ENCODE measurements around the gene FLOT1.
A peak's percentile ranks its signal among the peaks of the same experiment; 100 is the strongest.

FLOT1 gene

GRCh38 chr6:30688569-30688968 lies 53.9 kb downstream of the FLOT1 start:
- Histone ChIP-seq H3K27ac (ENCODE audit: poor library complexity, severe bottlenecking) (peak overlapping the region; percentile 95), H3K27me3 (ENCODE audit: insufficient read depth, poor library complexity, severe bottlenecking) (no peaks in the 10 kb centered on the region), H3K36me3 (ENCODE audit: low read depth) (peaks cover 17% of the 10 kb centered on the region), H3K4me1 (ENCODE audit: insufficient read depth, poor library complexity, severe bottlenecking) (peaks cover 7% of the 10 kb centered on the region), H3K9me3 (ENCODE audit: severe bottlenecking) (no peaks in the 10 kb centered on the region), H3K4me3 (ENCODE audit: severe bottlenecking) (no peak overlapping the region)
- DNase-seq (ENCODE audit: low spot score) (no peak), ATAC-seq (ENCODE audit: low read depth) (no peak)
- TF ChIP-seq CTCF (IDR thresholded peaks at IDR 0.05; ENCODE audit: poor library complexity, severe bottlenecking) = no peak

GRCh38 chr6:30687659-30688431 lies 54.6 kb downstream of the FLOT1 start:
- DNase-seq (ENCODE audit: low spot score) (no peak), ATAC-seq (ENCODE audit: low read depth) (no peak)
- H3K27me3 ChIP-seq (ENCODE audit: insufficient read depth, poor library complexity, severe bottlenecking) = no peaks in the 10 kb centered on the region
- peaks cover 24% of the 10 kb centered on the region for H3K36me3 ChIP-seq (ENCODE audit: low read depth)
- no peaks in the 10 kb centered on the region for H3K9me3 ChIP-seq (ENCODE audit: severe bottlenecking)
- H3K4me3 ChIP-seq (ENCODE audit: severe bottlenecking) = peak overlapping the region; percentile 86
- peak overlapping the region; percentile 95 for H3K27ac ChIP-seq (ENCODE audit: poor library complexity, severe bottlenecking)
- TF ChIP-seq CTCF (IDR thresholded peaks at IDR 0.05; ENCODE audit: poor library complexity, severe bottlenecking) = peak; percentile 22
- H3K4me1 ChIP-seq (ENCODE audit: insufficient read depth, poor library complexity, severe bottlenecking) = peaks cover 7% of the 10 kb centered on the region

- DNase-seq (ENCODE audit: low spot score) = peak; percentile 99
- Histone ChIP-seq H3K27ac (ENCODE audit: poor library complexity, severe bottlenecking) (peak overlapping the region; percentile 95), H3K36me3 (ENCODE audit: low read depth) (peaks cover 28% of the 10 kb centered on the region), H3K4me3 (ENCODE audit: severe bottlenecking) (peak overlapping the region; percentile 86), H3K9me3 (ENCODE audit: severe bottlenecking) (no peaks in the 10 kb centered on the region), H3K4me1 (ENCODE audit: insufficient read depth, poor library complexity, severe bottlenecking) (peaks cover 9% of the 10 kb centered on the region), H3K27me3 (ENCODE audit: insufficient read depth, poor library complexity, severe bottlenecking) (no peaks in the 10 kb centered on the region)
- ATAC-seq (ENCODE audit: low read depth) = peak; percentile 63
- TF ChIP-seq CTCF (IDR thresholded peaks at IDR 0.05; ENCODE audit: poor library complexity, severe bottlenecking) = no peak
Observed at GRCh38 chr6:30686908-30687658, 55.4 kb downstream of the FLOT1 start.

- Histone ChIP-seq H3K36me3 (ENCODE audit: low read depth) (peaks cover 36% of the 10 kb centered on the region), H3K4me3 (ENCODE audit: severe bottlenecking) (peak within 1 kb of the TSS; percentile 86), H3K9me3 (ENCODE audit: severe bottlenecking) (no peaks in the 10 kb centered on the region), H3K4me1 (ENCODE audit: insufficient read depth, poor library complexity, severe bottlenecking) (peaks cover 11% of the 10 kb centered on the region), H3K27ac (ENCODE audit: poor library complexity, severe bottlenecking) (peak within 1 kb of the TSS; percentile 95), H3K27me3 (ENCODE audit: insufficient read depth, poor library complexity, severe bottlenecking) (no peaks in the 10 kb centered on the region)
- DNase-seq (ENCODE audit: low spot score) (peak; percentile 82), ATAC-seq (ENCODE audit: low read depth) (peak; percentile 13)
- no peak for TF ChIP-seq CTCF (IDR thresholded peaks at IDR 0.05; ENCODE audit: poor library complexity, severe bottlenecking)
Observed at GRCh38 chr6:30686009-30686907, 56.2 kb downstream of the FLOT1 start, which contains the start of gene PPP1R18. Gene PPP1R18, minus strand, starts transcription at chr6:30686645. Its CDS starts 627 bp downstream, at chr6:30686018.
